Measurements from ENCODE around the gene KCNMA1.
"Not testable (repeated sequence)": the region's sequence is repeated elsewhere in the genome, so short reads cannot be mapped to it uniquely, and the experiment has no call there.

Gene KCNMA1

GRCh38 chr10:77419056-77419455 is 218.6 kb downstream of the KCNMA1 start:
- no peak for DNase-seq (ENCODE audit: low read depth in 3 of 3)

GRCh38 chr10:77417806-77418640 is 219.6 kb downstream of the KCNMA1 start:
- no peak for DNase-seq (ENCODE audit: low read depth in 3 of 3)

- DNase-seq (ENCODE audit: low read depth in 3 of 3): no peak
Observed at GRCh38 chr10:77417359-77417758, 220.2 kb downstream of the KCNMA1 start.

- DNase-seq (ENCODE audit: low read depth in 3 of 3): no peak
Observed at GRCh38 chr10:77416311-77417135, 221.1 kb downstream of the KCNMA1 start.

DNA sequence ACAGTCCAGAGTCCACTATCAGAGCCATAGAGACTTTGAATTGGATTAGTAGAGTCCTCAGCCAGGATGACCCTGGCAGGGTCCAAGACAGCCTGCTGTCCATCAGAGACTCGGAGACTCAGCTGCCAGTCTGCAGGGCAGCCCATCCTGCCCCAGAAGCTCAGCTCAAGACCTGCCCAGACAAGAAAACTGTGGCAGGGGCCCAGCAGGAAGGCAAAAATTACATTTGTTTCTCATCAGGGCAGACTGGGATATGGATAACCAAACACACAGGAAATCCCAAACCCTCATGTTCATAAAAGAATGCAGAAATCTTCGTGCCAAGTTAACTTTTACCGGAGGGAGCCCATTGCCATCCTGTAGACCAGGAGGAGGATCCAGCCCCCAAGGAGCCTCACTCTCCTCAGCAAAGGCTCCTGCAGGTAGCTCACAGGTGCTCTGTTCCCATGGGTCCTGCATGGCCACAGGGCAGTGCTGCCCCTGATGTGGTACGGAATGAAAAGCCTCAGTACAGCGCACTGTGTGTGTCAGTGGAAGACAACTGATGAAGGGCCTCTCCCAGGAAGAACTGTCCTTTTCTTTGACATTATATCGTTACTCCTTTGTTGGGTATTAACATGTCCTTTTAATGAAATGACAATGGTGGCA is 222.2 kb downstream of the KCNMA1 start:
- DNase-seq (ENCODE audit: low read depth in 3 of 3): no peak

DNA sequence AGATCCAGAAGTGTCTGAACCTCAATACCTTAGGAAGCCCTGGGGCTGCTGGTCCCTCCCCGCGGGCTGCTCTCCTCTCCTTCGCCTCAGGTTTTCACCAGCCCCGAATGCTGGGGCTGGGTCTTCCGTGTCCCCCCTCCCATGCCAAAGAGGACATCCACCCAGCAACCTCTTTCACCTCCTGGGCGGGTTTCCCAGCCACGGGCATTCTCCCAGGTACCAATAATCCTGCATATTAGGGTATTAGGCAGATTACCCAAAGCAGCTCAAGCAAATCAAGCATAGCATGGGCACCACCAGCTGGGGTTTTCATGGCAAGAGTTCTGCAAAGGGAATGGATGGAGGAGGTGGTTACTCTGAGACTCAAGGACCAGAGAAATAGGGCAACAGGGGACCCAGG is 224.4 kb downstream of the KCNMA1 start:
- DNase-seq (ENCODE audit: low read depth in 3 of 3): no peak

DNA sequence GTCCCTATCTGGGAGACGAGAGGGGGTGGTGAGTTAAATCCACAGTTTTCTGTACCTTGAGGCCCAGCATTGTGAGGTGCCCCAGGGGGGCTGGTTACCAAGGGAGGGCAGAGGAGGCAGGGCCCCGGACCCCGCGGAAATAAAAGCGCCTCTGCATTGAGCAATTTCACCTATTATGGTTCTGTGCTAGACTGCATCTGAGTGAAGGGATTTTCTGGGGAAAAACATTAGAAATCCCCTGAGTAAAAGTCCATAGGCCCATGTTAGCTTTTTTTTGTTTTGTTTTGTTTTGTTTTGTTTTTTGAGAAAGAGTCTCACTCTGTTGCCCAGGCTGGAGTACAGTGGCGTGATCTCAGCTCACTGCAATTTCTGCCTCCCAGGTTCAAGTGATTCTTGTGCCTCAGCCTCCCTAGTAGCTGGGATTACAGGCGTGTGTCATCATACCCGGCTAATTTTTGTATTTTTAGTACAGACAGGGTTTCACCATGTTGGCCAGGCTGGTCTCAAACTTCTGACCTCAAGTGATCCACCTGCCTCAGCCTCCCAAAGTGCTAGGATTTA is 225.0 kb downstream of the KCNMA1 start:
- DNase-seq (ENCODE audit: low read depth in 3 of 3): not testable (repeated sequence)

GRCh38 chr10:77411805-77412204 is 225.8 kb downstream of the KCNMA1 start:
- DNase-seq (ENCODE audit: low read depth in 3 of 3): no peak

DNA sequence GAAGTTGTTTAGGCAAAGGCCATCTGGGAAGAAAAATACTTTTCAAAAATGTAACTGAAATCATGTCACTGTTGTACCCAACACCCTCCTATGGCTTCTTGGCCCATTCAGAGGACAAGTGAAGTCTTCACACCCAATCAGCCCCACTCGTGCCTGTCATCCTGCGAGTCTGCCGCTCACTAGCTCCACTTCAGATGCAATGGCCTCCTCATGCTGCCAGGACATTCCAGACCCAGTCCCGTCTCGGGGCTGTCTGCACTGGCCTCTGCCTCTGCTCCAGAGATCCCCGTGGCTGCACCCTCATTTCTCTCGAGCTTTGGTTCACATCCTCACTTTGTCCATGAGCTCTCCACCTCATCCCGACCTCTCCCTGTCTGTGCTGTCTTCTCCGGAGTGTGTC is 227.1 kb downstream of the KCNMA1 start:
- no peak for DNase-seq (ENCODE audit: low read depth in 3 of 3)

GRCh38 chr10:77409697-77410471 is 227.7 kb downstream of the KCNMA1 start:
- no peak for DNase-seq (ENCODE audit: low read depth in 3 of 3)

DNA sequence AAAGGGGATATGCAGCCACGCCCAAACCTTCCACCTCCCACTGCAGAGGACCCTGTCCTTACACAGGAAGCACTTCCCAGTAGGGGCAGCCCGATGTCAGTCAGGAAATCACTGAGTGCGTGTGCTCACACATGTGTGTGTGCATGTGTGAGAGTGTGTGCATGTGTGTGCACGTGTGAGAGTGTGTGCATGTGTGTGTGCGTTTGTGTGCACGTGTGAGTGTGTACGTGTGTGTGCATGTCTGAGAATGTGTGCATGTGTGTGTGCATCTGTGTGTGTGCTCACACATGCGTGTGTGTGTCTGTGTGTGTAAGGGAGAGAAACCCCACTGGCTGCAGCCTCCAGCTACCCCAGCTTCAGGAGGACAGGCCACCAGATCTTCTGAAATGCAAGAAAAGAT is 229.3 kb downstream of the KCNMA1 start:
- no peak for DNase-seq (ENCODE audit: low read depth in 3 of 3)

DNA sequence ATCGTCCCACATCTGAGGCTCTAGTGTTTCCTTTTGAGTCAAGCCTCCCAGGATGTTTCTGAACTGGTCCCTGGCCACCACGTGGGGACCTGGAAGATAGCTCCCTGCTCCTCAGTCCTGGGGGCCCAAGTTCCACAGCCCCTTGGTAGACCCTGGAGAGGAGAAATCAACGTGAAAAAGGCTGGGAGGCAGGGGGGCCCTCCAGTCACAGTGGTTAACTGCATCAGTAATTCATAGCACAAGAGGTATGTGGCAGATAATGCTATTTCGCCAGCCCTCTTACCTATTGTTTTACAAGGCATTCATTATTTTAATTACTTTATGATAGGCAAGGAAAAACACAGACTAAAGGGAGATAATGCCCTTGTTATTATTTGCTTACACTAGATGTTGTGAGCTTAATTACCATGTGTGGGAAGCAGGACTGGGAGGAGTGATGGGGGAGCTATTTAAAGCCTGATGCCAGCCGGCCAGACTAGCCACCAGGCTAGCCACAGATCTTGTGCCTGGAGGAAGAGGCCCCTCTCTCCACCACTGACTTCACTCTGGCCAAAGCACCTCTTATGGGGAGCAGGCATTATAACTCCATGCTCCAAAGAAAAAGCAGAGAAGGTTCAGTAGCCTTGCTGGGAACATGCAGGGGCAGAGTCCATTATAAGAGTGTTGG is 230.7 kb downstream of the KCNMA1 start:
- no peak for DNase-seq (ENCODE audit: low read depth in 3 of 3)

DNA sequence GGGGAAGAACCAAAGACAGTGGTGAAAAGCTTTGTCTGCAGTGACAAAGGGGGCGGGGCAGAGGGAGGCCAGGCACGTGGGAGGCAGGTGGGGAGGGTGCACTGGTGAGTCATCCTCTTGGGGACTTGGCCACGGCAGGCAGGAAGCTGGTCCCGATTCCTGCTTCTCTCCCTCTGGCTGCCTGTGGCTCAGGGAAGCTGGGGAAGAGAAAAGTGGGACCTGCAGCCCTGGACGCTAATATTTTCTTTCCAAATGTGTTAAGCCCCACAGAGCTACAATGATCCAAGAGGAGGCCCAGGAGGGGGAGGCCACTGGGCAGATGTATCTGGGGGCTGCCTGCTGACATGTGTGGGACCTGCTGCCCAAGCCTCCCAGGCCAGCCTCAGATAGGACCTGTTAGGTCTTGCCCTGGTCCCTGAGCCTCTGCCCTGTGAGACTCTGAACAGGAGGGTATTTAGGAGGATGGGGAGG is 231.8 kb downstream of the KCNMA1 start:
- no peak for DNase-seq (ENCODE audit: low read depth in 3 of 3)

- no peak for DNase-seq (ENCODE audit: low read depth in 3 of 3)
Observed at GRCh38 chr10:77404810-77405209, 232.8 kb downstream of the KCNMA1 start.

GRCh38 chr10:77403761-77404160 is 233.8 kb downstream of the KCNMA1 start:
- DNase-seq (ENCODE audit: low read depth in 3 of 3): no peak

- no peak for DNase-seq (ENCODE audit: low read depth in 3 of 3)
Observed at GRCh38 chr10:77401683-77402082, 235.9 kb downstream of the KCNMA1 start.

DNA sequence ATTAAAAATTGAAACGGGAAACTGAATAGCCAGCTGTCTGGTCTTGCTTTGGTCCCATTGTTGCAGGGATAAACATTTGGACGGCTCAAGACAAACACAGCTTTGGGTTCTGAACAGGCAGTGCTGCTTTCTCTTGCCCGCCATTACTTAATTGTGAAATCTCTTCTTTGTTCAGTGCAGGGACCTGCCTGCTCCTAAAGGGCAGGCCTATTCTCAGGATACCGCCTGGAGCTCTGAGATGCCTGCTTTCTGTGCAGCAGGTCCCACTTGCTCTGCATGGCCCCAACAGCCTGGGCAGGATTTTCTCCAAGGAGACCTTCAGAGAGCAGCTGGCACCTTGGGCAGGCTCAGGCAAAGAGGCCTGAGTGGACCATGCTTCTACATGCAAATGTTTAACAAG is 237.6 kb downstream of the KCNMA1 start:
- DNase-seq (ENCODE audit: low read depth in 3 of 3): no peak

- no peak for DNase-seq (ENCODE audit: low read depth in 3 of 3)
Observed at GRCh38 chr10:77398986-77399755, 238.4 kb downstream of the KCNMA1 start.

DNA sequence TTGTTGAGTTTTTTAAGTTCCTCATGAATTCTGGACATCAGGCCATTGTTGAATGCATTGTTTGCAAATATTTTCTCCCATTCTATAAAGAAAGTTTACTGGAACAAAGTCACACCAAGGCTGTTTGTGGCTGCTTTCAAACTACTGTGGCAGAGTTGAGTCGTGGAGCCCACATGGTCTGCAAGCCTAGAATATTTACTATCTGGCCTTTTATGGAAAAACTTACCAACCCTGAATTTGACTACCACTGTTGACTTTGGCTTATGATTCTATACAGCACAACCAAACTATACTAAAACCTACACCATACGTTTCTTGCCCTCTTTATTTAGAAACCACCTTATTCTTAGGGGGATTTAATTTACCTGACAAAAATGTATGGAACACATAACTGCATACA is 239.1 kb downstream of the KCNMA1 start:
- no peak for DNase-seq (ENCODE audit: low read depth in 3 of 3)

DNA sequence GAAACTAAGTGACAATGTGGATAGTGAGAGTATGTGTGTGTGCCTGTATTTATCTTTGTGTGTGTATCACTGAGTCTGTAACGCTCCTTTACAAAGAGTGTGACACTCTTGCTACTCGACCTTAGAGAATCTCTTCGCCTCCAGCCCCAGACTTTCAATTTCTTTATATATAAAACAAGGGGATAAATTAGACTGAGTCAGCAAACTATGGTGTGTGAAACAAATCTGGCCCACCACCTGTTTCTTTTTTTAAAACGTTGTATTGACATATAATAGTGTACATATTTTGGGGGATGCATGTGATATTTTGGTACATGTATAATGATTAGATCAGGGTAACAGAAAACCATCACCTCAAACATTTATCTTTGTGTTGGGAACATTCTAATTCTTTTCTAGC is 240.5 kb downstream of the KCNMA1 start:
- no peak for DNase-seq (ENCODE audit: low read depth in 3 of 3)

Data from stimulated activated CD4-positive, alpha-beta T cell treated with anti-CD3 and anti-CD28 coated beads, TNF-alpha, amount 100 ng/mL, for 4 hours (primary cell).